ENCODE measurements around the gene FHIP1A. TPM values are rescaled to one million over a fixed set of nuclear protein-coding genes. Genes with fewer than 3 reads are reported as not detected.

Gene FHIP1A
- total RNA-seq = 10 to 100 TPM in 1 of 4 donors, 1 to 10 TPM in 3; 4.9 to 59.4 (median 9.0) TPM

DNA sequence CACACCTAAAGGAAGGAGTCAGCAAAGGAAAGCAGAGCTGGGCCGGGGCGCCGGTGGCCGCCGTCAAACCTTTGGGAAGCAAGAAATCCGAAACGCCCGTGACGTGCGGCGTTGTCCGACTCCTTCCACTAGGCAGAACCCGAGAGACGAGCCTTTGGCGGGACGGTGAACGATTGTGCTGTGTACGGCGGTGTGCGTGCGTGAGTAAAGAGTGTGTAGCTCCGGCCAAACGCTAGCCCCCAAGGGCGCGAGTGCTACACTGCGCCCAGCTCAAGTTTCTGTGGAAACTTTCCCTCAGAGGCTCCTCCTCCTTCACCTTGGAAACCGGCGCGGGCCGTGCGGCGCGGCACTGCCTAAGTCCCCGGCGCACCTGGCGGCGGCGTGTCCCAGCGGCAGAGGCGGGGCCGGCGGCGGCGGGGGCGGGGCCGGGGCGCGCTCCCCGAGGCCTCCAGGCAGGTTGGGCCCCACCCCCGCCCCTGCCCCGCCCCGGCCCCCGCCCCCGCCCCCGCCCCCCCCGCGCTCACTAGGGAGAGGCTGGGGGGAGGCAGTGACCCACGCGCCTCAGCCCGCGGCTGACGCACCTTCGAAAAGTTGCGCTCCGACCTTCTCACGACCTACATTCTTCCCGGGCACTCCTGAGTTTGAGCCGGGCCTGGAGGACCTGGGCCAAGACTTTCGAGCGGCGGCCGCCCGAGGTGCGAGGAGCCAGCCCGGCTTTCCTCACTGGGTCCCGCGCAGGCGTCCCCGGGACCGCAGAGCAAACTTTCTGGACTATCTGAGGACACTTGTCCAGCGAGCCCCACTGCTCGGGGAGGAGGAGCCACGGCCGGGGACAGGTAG lies at the start of gene FHIP1A:
FHIP1A (plus strand) TSS at position 547 of the 840 bp plus-strand sequence. CDS start 157,084 bp downstream, outside the sequence.
- no peaks in the 10 kb centered on the region for H3K36me3 ChIP-seq
- TF ChIP-seq POLR2A (IDR thresholded peaks at IDR 0.05) (peak in 1 of 2 donors; percentile 25), EP300 (IDR thresholded peaks at IDR 0.05) (peak in 1 of 2 donors; percentile 37)
- TF ChIP-seq, protein P1, sequence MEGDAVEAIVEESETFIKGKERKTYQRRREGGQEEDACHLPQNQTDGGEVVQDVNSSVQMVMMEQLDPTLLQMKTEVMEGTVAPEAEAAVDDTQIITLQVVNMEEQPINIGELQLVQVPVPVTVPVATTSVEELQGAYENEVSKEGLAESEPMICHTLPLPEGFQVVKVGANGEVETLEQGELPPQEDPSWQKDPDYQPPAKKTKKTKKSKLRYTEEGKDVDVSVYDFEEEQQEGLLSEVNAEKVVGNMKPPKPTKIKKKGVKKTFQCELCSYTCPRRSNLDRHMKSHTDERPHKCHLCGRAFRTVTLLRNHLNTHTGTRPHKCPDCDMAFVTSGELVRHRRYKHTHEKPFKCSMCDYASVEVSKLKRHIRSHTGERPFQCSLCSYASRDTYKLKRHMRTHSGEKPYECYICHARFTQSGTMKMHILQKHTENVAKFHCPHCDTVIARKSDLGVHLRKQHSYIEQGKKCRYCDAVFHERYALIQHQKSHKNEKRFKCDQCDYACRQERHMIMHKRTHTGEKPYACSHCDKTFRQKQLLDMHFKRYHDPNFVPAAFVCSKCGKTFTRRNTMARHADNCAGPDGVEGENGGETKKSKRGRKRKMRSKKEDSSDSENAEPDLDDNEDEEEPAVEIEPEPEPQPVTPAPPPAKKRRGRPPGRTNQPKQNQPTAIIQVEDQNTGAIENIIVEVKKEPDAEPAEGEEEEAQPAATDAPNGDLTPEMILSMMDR (IDR thresholded peaks at IDR 0.05) = peak in 2 of 5 experiments; percentile 24 to 29
- no peaks in the 10 kb centered on the region for H3K9me3 ChIP-seq
- H3K4me3 ChIP-seq = peak within 1 kb of the TSS; percentile 45 to 67 (median 56)
- 1% methylated on average over 42 to 44 of the region's 84 CpGs for WGBS, 2 donors
- H3K27ac ChIP-seq = peak within 1 kb of the TSS; percentile 8 to 78 (median 48)
- H3K27me3 ChIP-seq = no peaks in the 10 kb centered on the region
- peaks cover 0 to 28% (median 6%) of the 10 kb centered on the region in 4 donors for H3K4me1 ChIP-seq
- DNase-seq (ENCODE audit: low spot score in 2 of 2) = peak; percentile 30 to 41

DNA sequence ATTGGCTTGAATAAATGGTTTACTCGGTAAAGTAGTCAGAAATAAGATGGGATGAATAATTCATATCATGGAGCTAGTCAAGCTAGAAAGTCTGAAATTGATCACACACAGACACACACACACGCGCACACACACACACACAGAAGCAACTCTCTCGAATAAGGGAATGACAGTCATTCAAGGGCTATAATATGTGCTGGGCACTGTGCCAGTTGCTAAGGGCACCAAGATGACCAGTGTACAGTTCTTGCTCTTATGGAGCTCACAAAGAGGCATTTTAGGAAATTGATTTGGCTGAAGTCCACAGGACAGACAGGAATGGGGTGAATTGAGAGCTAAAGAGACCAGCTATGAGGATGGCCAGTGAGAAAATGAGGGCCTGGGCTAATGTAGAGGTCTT lies 49.4 kb upstream of the FHIP1A start:
- no peaks in the 10 kb centered on the region for H3K27me3 ChIP-seq
- DNase-seq (ENCODE audit: low spot score in 2 of 2) = no peak
- peaks cover 0 to 27% (median 7%) of the 10 kb centered on the region in 4 donors for H3K4me1 ChIP-seq
- H3K36me3 ChIP-seq = no peaks in the 10 kb centered on the region
- TF ChIP-seq, protein P1 (IDR thresholded peaks at IDR 0.05) = no peak
- no peak for TF ChIP-seq EP300 (IDR thresholded peaks at IDR 0.05)
- no peak for TF ChIP-seq POLR2A (IDR thresholded peaks at IDR 0.05)
- 33 to 47% methylated on average over 4 of the region's 4 CpGs for WGBS, 2 donors
- no peak overlapping the region for H3K4me3 ChIP-seq
- no peaks in the 10 kb centered on the region for H3K9me3 ChIP-seq
- peak overlapping the region in 2 of 4 donors; percentile 79 to 84 for H3K27ac ChIP-seq

DNA sequence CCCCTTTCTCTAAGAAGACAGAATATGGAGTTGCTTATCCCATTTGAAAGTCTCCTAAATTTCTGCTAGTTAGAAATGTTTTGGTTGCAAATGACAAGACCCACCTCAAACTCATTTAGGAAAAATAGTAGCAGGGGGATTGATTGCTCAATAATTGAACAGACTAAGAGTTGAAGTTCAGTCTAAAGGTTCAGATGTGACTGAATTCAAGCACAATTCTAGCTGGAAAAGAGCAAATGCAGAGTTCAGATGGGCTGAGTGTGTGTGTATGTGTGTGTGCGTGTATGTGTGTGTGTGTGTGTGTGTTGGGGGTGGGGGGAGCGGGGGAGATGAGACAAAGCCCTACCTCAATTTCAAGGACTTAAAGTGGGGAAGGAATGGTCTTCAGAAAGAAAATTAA lies 47.9 kb upstream of the FHIP1A start:
- DNase-seq (ENCODE audit: low spot score in 2 of 2) = no peak
- Histone ChIP-seq H3K4me3 (no peak overlapping the region), H3K27me3 (no peaks in the 10 kb centered on the region), H3K27ac (peak overlapping the region in 2 of 4 donors; percentile 10 to 79), H3K4me1 (peaks cover 0 to 24% (median 7%) of the 10 kb centered on the region in 4 donors), H3K36me3 (no peaks in the 10 kb centered on the region), H3K9me3 (no peaks in the 10 kb centered on the region)
- TF ChIP-seq, protein P1 (IDR thresholded peaks at IDR 0.05) = no peak
- TF ChIP-seq POLR2A (IDR thresholded peaks at IDR 0.05) = no peak
- no peak for TF ChIP-seq EP300 (IDR thresholded peaks at IDR 0.05)
- 70 to 73% methylated on average over 2 of the region's 2 CpGs for WGBS, 2 donors

DNA sequence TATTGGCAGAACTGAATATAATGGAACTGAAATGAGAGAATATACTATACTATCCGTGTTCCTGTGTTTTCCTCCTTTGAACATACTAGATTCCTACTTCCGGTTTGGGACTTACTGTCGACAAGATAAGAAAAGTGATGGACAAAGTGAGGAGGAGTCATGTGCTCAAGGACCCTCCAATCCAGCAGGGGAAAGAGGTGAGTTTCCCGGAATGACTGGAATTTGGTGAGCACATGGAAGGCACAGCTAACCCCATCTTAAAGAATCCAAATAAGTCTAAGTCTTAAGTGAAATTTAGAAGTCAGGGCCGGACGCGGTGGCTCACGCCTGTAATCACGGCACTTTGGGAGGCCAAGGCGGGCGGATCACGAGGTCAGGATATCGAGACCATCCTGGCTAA lies 47.0 kb upstream of the FHIP1A start:
- TF ChIP-seq POLR2A (IDR thresholded peaks at IDR 0.05) = no peak
- no peak for TF ChIP-seq EP300 (IDR thresholded peaks at IDR 0.05)
- TF ChIP-seq, protein P1 (IDR thresholded peaks at IDR 0.05) = no peak
- no peaks in the 10 kb centered on the region for H3K36me3 ChIP-seq
- H3K4me1 ChIP-seq = peaks cover 0 to 24% (median 7%) of the 10 kb centered on the region in 4 donors
- no peaks in the 10 kb centered on the region for H3K9me3 ChIP-seq
- peak overlapping the region in 2 of 4 donors; percentile 52 to 79 for H3K27ac ChIP-seq
- no peak for DNase-seq (ENCODE audit: low spot score in 2 of 2)
- no peak overlapping the region for H3K4me3 ChIP-seq
- no peaks in the 10 kb centered on the region for H3K27me3 ChIP-seq
- 90 to 93% methylated on average over 13 of the region's 13 CpGs for WGBS, 2 donors
